ENCODE data around the gene AQR.

DNA sequence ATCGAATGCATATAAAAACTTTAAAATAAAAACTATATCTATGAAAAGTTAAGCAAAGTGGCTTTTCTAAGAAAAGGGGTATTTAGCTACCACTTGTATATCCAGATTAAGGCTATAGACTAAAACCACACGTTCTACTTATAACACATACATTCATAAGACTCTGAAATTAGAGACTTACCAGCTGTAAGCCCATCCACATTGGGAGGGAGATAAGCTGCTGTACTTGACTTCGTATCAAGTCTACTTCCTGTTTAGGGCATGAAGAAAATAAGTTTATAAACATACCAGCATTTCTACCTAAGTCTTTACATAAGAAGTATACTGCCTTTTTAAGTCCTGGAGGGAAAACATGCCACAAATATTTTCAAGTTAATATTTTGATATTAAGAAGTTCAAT is 27.7 kb downstream of the AQR start:
- no peak for TF ChIP-seq JUN (IDR thresholded peaks at IDR 0.05; ENCODE audit: low read depth, low read length)
- TF ChIP-seq CTCF (IDR thresholded peaks at IDR 0.05; ENCODE audit: control extremely low read depth in 1 of 3, insufficient read depth in 1 of 3, low read depth in 1 of 3, low read length in 3 of 3): no peak
- no peak for TF ChIP-seq FOSL1 (IDR thresholded peaks at IDR 0.05; ENCODE audit: insufficient read depth, low read depth, low read length)
